ENCODE measurements around the gene DCTN4.
"Not testable (repeated sequence)": the region's sequence is repeated elsewhere in the genome, so short reads cannot be mapped to it uniquely, and the experiment has no call there.

The DCTN4 gene

GRCh38 chr5:150778088-150778516 lies 19.3 kb upstream of the DCTN4 start:
- DNase-seq: peak; percentile 9

- DNase-seq: no peak
Measured at GRCh38 chr5:150777685-150778084, 18.9 kb upstream of the DCTN4 start.

GRCh38 chr5:150774145-150774544 lies 15.3 kb upstream of the DCTN4 start:
- no peak for DNase-seq

GRCh38 chr5:150771034-150771795 lies 12.4 kb upstream of the DCTN4 start:
- DNase-seq: no peak

- DNase-seq: no peak
Measured at GRCh38 chr5:150766251-150766650, 7.4 kb upstream of the DCTN4 start.

GRCh38 chr5:150765799-150766169 lies 7.0 kb upstream of the DCTN4 start:
- DNase-seq: no peak

GRCh38 chr5:150765011-150765798 lies 6.4 kb upstream of the DCTN4 start:
- DNase-seq: no peak

GRCh38 chr5:150764530-150764929 lies 5.7 kb upstream of the DCTN4 start:
- no peak for DNase-seq

- DNase-seq: peak; percentile 29
Measured at GRCh38 chr5:150763023-150763769, 4.4 kb upstream of the DCTN4 start.

GRCh38 chr5:150762211-150762610 lies 3.4 kb upstream of the DCTN4 start:
- no peak for DNase-seq

GRCh38 chr5:150759334-150759583 lies 442 bp upstream of the DCTN4 start:
- no peak for DNase-seq

- no peak for DNase-seq
Measured at GRCh38 chr5:150758203-150758530, 650 bp downstream of the DCTN4 start.

GRCh38 chr5:150757087-150757649 lies 1.6 kb downstream of the DCTN4 start:
- no peak for DNase-seq

GRCh38 chr5:150753863-150754262 lies 5.0 kb downstream of the DCTN4 start:
- DNase-seq: no peak

GRCh38 chr5:150753463-150753862 lies 5.4 kb downstream of the DCTN4 start:
- DNase-seq: no peak

- DNase-seq: no peak
Measured at GRCh38 chr5:150751096-150751891, 7.5 kb downstream of the DCTN4 start.

- no peak for DNase-seq
Measured at GRCh38 chr5:150750469-150750868, 8.3 kb downstream of the DCTN4 start.

- not testable (repeated sequence) for DNase-seq
Measured at GRCh38 chr5:150743142-150743488, 15.7 kb downstream of the DCTN4 start.

- not testable (repeated sequence) for DNase-seq
Measured at GRCh38 chr5:150742455-150743141, 16.2 kb downstream of the DCTN4 start.

GRCh38 chr5:150740992-150741391 lies 17.8 kb downstream of the DCTN4 start:
- DNase-seq: no peak

GRCh38 chr5:150738862-150739261 lies 20.0 kb downstream of the DCTN4 start:
- DNase-seq: no peak
